ENCODE measurements around the gene GGTLC1.

- no peak for TF ChIP-seq CTCF (conservative IDR thresholded peaks at IDR 0.05; ENCODE audit: low read depth, low read length)
- no peak for TF ChIP-seq EZH2 (IDR thresholded peaks at IDR 0.05; ENCODE audit: low read length, unreplicated experiment)
- TF ChIP-seq EZH2phosphoT487 (IDR thresholded peaks at IDR 0.05; ENCODE audit: borderline replicate concordance, low read length) = no peak
These were observed 29.5 kb downstream of the GGTLC1 start for GRCh38 chr20:23959054-23959453.
